IMR-90 (cell line): ENCODE measurements around the gene SMIM24. TPM values are rescaled to one million over a fixed set of nuclear protein-coding genes. Genes with fewer than 3 reads are reported as not detected.

Source experiments
- ATAC-seq: fragments of 200-7000 bp; cut with Tn5 transposase; 2 replicates; pipeline ENCODE4 v1.9.1; 2020; ENCODE audit warnings: low read depth, mild to moderate bottlenecking, moderate library complexity
- BruUV-seq: library from RNA; stranded (reverse); fragments of 400-500 nt; replicated peaks from 2 replicates; lab custom pipeline; 2021; lab: Mats Ljungman, UMichigan
- CTCF ChIA-PET: fragments of 300-600 bp; formaldehyde crosslinking; extraction: SDS; loops from one replicate; lab custom pipeline; 2021; ENCODE audit warnings: antibody characterized with exemption; lab: Yijun Ruan, JAX
- POLR2A ChIA-PET: fragments of 300-600 bp; sonication (Branson Sonifier 250); formaldehyde crosslinking; loops from one replicate; lab custom pipeline; 2022; ENCODE audit warnings: antibody characterized with exemption; ENCODE audit not compliant: unreplicated experiment; lab: Charles Lee
- DNase-seq: peaks from one replicate; pipeline ENCODE4 v3.0.0; 2013
- H2AFZ ChIP-seq: replicated peaks from 2 replicates; pipeline ENCODE3; 2013; ENCODE audit warnings: low read length, mild to moderate bottlenecking; ENCODE audit not compliant: poor library complexity
- H2AK5ac ChIP-seq: 2 replicates; pipeline ENCODE4 v1.6.1; 2013; ENCODE audit warnings: low read depth, low read length, inconsistent platforms
- H2AK9ac ChIP-seq: replicated peaks from 2 replicates; pipeline ENCODE3; 2013; ENCODE audit warnings: mild to moderate bottlenecking, low read depth, low read length, moderate library complexity; ENCODE audit not compliant: poor library complexity
- H2BK120ac ChIP-seq: 2 replicates; pipeline ENCODE4 v1.6.1; 2013; ENCODE audit warnings: low read depth, low read length, inconsistent platforms
- H2BK15ac ChIP-seq: 3 replicates; pipeline ENCODE4 v1.6.1; 2013; ENCODE audit warnings: low read depth, low read length, inconsistent platforms
- H2BK20ac ChIP-seq: 2 replicates; pipeline ENCODE4 v1.6.1; 2013; ENCODE audit warnings: low read depth, mild to moderate bottlenecking, inconsistent platforms, low read length, moderate library complexity
- H2BK5ac ChIP-seq: 2 replicates; pipeline ENCODE4 v1.6.1; 2013; ENCODE audit warnings: mild to moderate bottlenecking, low read depth, low read length, inconsistent platforms; ENCODE audit not compliant: poor library complexity, severe bottlenecking
- H3K14ac ChIP-seq: replicated peaks from 2 replicates; pipeline ENCODE4 v1.6.1; 2013; ENCODE audit warnings: low read depth, low read length, inconsistent platforms
- H3K18ac ChIP-seq: 2 replicates; pipeline ENCODE4 v1.6.1; 2013; ENCODE audit warnings: low read depth, low read length, control low read depth
- H3K23ac ChIP-seq: 2 replicates; pipeline ENCODE4 v1.6.1; 2013; ENCODE audit warnings: low read depth, low read length, inconsistent platforms
- H3K27ac ChIP-seq: 2 replicates; pipeline ENCODE4 v1.5.1; 2013; ENCODE audit warnings: mild to moderate bottlenecking, control low read depth, low read length; ENCODE audit not compliant: insufficient read depth
- H3K27me3 ChIP-seq: 2 replicates; pipeline ENCODE4 v1.6.1; 2013; ENCODE audit warnings: low read length; ENCODE audit not compliant: control insufficient read depth, insufficient read depth
- H3K36me3 ChIP-seq: 2 replicates; pipeline ENCODE4 v1.6.1; 2013; ENCODE audit warnings: low read length, mixed read lengths; ENCODE audit not compliant: control insufficient read depth, insufficient read depth
- H3K4ac ChIP-seq: 2 replicates; pipeline ENCODE4 v1.6.1; 2013; ENCODE audit warnings: low read depth, low read length, inconsistent platforms
- H3K4me1 ChIP-seq: 2 replicates; pipeline ENCODE4 v1.6.1; 2013; ENCODE audit warnings: low read length, mixed read lengths; ENCODE audit not compliant: control insufficient read depth, insufficient read depth
- H3K4me2 ChIP-seq: 2 replicates; pipeline ENCODE4 v1.6.1; 2013; ENCODE audit warnings: low read depth, mild to moderate bottlenecking, control low read depth, low read length, moderate library complexity
- H3K4me3 ChIP-seq: 2 replicates; pipeline ENCODE4 v1.5.1; 2013; ENCODE audit warnings: low read depth, mild to moderate bottlenecking, control low read depth, low read length, moderate library complexity; ENCODE audit not compliant: insufficient read depth
- H3K56ac ChIP-seq: 2 replicates; pipeline ENCODE4 v1.6.1; 2013; ENCODE audit warnings: low read length, inconsistent platforms; ENCODE audit not compliant: insufficient read depth; ENCODE audit errors: extremely low read depth
- H3K79me1 ChIP-seq, 2 experiments: 2 replicates each; pipeline ENCODE4 v1.6.1; 2013; ENCODE audit warnings: low read length in 2 of 2, inconsistent platforms in 1 of 2, low read depth in 1 of 2
- H3K9ac ChIP-seq: 2 replicates; pipeline ENCODE4 v1.6.1; 2013; ENCODE audit warnings: low read depth, low read length, control low read depth
- H3K9me1 ChIP-seq: 2 replicates; pipeline ENCODE4 v1.6.1; 2013; ENCODE audit warnings: low read length, inconsistent platforms; ENCODE audit not compliant: insufficient read depth
- H3K9me3 ChIP-seq: 2 replicates; pipeline ENCODE4 v1.6.1; 2013; ENCODE audit warnings: low read length; ENCODE audit not compliant: control insufficient read depth, insufficient read depth
- H4K20me1 ChIP-seq: 2 replicates; pipeline ENCODE4 v1.6.1; 2013; ENCODE audit warnings: low read length, inconsistent platforms; ENCODE audit not compliant: insufficient read depth
- H4K5ac ChIP-seq: 2 replicates; pipeline ENCODE4 v1.6.1; 2013; ENCODE audit warnings: mild to moderate bottlenecking, low read depth, low read length, control low read depth
- H4K8ac ChIP-seq, 2 experiments: 2 replicates each; pipeline ENCODE4 v1.6.1; 2013; ENCODE audit warnings: low read depth in 2 of 2, low read length in 2 of 2, control low read depth in 1 of 2, inconsistent platforms in 1 of 2
- H4K91ac ChIP-seq: 2 replicates; pipeline ENCODE4 v1.6.1; 2013; ENCODE audit warnings: low read depth, low read length, inconsistent platforms; ENCODE audit not compliant: insufficient read depth
- BHLHE40 ChIP-seq: fragments of 150-350 bp; IDR thresholded peaks from 2 replicates; pipeline ENCODE4 v1.6.1; 2016; ENCODE audit warnings: mild to moderate bottlenecking, low read depth, low read length
- CHD1 ChIP-seq: IDR thresholded peaks from 2 replicates; pipeline ENCODE4 v1.6.1; 2012; ENCODE audit warnings: low read depth, low read length, improper control_type of control experiment
- MAFK ChIP-seq: IDR thresholded peaks from 2 replicates; pipeline ENCODE4 v1.6.1; 2012; ENCODE audit warnings: low read depth, low read length, improper control_type of control experiment
- POLR2A ChIP-seq: IDR thresholded peaks from 2 replicates; pipeline ENCODE4 v1.6.1; 2012; ENCODE audit warnings: mild to moderate bottlenecking, low read depth, low read length
- dilution Hi-C: fragments of 300-500 bp; cut with HindIII; formaldehyde crosslinking; loops from one replicate; pipeline ENCODE4 v1.14.3; 2018; ENCODE audit warnings: low sequenced_read_pairs; ENCODE audit not compliant: unreplicated experiment
- in situ Hi-C: fragments of 300-500 bp; cut with MboI; formaldehyde crosslinking; loops from 3 replicates; pipeline ENCODE4 v1.14.3; 2019; ENCODE audit warnings: low sequenced_read_pairs, inconsistent platforms, mixed read lengths
- intact Hi-C: fragments of 100-400 bp; cut with micrococcal nuclease; formaldehyde crosslinking; loops from 2 replicates; pipeline ENCODE4 v1.10.0; 2022
- polyA plus RNA-seq, 3 experiments: library from polyadenylated mRNA; depleted of rRNA; stranded (reverse); fragments of >200 nt; gene quantifications; 2 replicates each; pipeline ENCODE4 v1.2.3, GENCODE V29; 2012; ENCODE audit warnings: low replicate concordance in 1 of 3
- total RNA-seq: library from RNA; depleted of rRNA; stranded (reverse); fragments of >200 nt; gene quantifications from 2 replicates; pipeline ENCODE4 v1.2.3, GENCODE V29; 2012
- TF ChIP-seq, protein P1 (sequence below): fragments of 150-350 bp; IDR thresholded peaks from 2 replicates; pipeline ENCODE4 v1.6.1; 2017; ENCODE audit warnings: mild to moderate bottlenecking, antibody characterized with exemption, low read length, low read depth
- TF ChIP-seq, protein P2 (sequence below): conservative IDR thresholded peaks from 2 replicates; pipeline ENCODE4 v1.5.1; 2012; ENCODE audit warnings: mild to moderate bottlenecking, low read depth, low read length, improper control_type of control experiment

Gene SMIM24
- total and polyA plus RNA-seq, 2 of the 4 experiments (the other 2 are of a cell fraction), result not detected

DNA sequence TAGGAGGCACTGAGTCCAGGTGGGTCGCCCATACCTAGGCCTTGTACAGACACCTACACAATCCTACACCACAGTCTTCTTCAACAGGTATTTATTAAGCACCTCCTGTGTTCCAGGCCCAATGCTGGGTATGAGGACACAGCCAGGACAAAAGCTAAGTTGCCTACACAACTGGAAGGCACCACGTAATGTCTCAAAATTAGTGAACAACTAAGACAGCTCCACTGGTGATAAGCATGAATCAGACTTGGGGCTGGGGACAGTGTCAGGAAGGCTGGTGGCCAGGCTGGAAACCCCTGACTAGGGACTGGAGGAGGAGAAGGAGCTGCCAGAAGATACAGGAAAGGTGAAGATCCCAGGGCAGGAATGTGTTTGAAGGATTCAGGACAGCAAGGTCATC lies 2.4 kb downstream of the SMIM24 start (continued):
- TF ChIP-seq BHLHE40 (no peak), CHD1 (no peak), POLR2A (no peak)
- TF ChIP-seq, protein P1, sequence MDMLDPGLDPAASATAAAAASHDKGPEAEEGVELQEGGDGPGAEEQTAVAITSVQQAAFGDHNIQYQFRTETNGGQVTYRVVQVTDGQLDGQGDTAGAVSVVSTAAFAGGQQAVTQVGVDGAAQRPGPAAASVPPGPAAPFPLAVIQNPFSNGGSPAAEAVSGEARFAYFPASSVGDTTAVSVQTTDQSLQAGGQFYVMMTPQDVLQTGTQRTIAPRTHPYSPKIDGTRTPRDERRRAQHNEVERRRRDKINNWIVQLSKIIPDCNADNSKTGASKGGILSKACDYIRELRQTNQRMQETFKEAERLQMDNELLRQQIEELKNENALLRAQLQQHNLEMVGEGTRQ, result no peak

DNA sequence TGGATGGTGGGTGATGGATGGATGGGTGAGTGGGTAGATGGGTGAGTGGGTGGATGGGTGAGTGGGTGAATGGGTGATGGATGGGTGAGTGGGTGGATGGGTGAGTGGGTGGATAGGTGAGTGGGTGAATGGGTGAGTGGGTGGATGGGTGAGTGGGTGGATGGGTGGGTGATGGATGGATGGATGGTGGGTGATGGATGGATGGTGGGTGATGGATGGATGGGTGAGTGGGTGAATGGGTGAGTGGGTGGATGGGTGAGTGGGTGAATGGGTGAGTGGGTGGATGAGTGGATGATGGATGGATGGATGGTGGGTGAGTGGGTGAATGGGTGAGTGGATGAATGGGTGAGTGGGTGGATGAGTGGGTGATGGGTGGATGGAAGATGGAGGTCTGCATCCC lies 2.8 kb downstream of the SMIM24 start:
- Histone ChIP-seq H4K5ac (no peak overlapping the region), H2BK20ac (no peak overlapping the region), H3K36me3 (no peaks in the 10 kb centered on the region), H2BK120ac (no peak overlapping the region), H3K4me1 (no peaks in the 10 kb centered on the region), H4K20me1 (no peaks in the 10 kb centered on the region), H2AK9ac (no peak overlapping the region), H2BK15ac (no peak overlapping the region), H3K4me3 (no peak overlapping the region), H3K9me3 (no peaks in the 10 kb centered on the region; the same call in 1 of the 2 replicates), H2AK5ac (no peak overlapping the region), H3K23ac (no peak overlapping the region), H4K91ac (no peak overlapping the region), H2AFZ (no peak overlapping the region), H3K9me1 (no peaks in the 10 kb centered on the region), H3K4ac (no peak overlapping the region), H3K27me3 (peaks cover 39% of the 10 kb centered on the region), H2BK5ac (peak overlapping the region; percentile 29), H3K18ac (no peak overlapping the region), H3K79me1 (no peaks in the 10 kb centered on the region), H4K8ac (no peak overlapping the region), H3K27ac (no peak overlapping the region), H3K14ac (no peak overlapping the region), H3K56ac (no peak overlapping the region), H3K4me2 (no peak overlapping the region), H3K9ac (no peak overlapping the region)
- ATAC-seq (no peak), DNase-seq (no peak)
- BruUV-seq, result no TSS peak
- intact Hi-C loops (no loop called here), in situ Hi-C loops (loop anchor here (25.0 kb wide), 1 partner anchor 515 kb away; no protein-coding TSS in a partner anchor), dilution Hi-C loops (no loop called here)
- TF ChIP-seq CHD1 (no peak), MAFK (no peak)
- TF ChIP-seq, protein P2, sequence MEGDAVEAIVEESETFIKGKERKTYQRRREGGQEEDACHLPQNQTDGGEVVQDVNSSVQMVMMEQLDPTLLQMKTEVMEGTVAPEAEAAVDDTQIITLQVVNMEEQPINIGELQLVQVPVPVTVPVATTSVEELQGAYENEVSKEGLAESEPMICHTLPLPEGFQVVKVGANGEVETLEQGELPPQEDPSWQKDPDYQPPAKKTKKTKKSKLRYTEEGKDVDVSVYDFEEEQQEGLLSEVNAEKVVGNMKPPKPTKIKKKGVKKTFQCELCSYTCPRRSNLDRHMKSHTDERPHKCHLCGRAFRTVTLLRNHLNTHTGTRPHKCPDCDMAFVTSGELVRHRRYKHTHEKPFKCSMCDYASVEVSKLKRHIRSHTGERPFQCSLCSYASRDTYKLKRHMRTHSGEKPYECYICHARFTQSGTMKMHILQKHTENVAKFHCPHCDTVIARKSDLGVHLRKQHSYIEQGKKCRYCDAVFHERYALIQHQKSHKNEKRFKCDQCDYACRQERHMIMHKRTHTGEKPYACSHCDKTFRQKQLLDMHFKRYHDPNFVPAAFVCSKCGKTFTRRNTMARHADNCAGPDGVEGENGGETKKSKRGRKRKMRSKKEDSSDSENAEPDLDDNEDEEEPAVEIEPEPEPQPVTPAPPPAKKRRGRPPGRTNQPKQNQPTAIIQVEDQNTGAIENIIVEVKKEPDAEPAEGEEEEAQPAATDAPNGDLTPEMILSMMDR, result no peak
- ChIA-PET CTCF (no interaction called here), POLR2A (no interaction called here)
